NCI-H2107 treated with DMSO at 0.1 percent for 48 hours (cell line): Measurements from ENCODE around the gene TTC39A.

Experiments used
- DNase-seq: peaks from one replicate; lab custom pipeline; 2025; ENCODE audit not compliant: unreplicated experiment; lab: John Stamatoyannopoulos, UW

Gene TTC39A

DNA sequence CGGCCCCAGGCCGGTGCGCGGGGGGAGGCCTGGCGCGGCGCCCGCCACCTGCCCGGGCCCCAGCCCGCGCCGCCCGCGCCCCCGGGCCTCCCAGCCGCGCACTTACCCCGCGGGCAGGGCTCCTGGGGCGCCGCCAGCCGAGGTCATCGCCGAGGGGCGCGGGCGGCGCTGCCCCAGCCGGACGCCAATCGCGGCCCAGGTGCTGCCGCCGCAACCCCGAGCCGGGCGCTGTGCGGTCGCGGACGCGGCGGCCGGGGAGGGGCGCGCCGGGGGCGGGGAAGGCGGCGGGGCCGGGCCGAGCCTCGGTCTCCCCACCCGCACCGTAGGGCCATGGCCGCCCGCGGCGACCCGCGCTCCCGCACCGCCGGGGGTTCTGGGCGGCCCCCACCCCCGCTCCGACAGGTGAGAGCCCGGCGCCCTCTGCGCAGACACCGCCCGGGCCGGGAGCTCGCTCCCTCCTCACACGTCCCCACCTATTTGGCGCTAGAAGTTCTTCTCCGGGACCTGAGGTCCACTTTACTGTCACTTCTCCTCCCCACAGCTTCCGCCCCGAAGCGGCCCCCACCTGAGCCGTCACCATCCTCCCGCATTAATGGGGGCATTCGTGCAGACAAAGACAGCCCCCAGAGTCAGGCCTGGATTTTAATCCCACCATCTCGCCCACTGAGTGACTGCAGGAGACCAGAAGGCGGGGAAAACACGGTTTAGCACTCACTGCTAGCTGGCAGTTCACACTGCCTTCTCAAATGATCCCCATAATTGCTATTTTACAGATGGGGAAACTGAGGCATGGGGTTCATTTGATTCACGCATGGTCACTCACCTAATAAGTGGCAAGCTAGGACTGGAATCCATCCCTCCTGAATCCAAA is at the start of gene TTC39A:
TSS of gene TTC39A (minus strand) at position 232 of the 871 bp plus-strand sequence. CDS start at position 147, 85 bp downstream.
- DNase-seq, result no peak

- no peak for DNase-seq
Measured at GRCh38 chr1:51378871-51379270, 48.5 kb upstream of the TTC39A start.

DNA sequence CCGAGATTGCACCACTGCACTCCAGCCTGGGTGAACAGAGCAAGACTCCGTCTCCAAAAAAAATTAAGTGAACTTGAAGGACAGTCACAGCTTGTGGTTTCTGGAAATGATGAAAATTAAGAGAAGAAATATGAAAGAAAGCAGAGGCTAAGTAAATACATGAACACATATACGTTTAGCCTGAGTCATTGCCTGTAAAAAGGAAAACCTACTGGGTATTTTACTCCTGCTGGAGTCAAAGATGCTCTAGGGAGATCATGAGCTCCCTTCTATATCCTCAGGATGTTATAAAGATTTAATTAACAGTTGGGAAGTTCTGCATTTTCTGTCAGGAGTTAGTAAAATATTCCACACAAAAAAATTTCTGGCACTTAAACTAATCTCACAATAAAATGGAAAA is 43.5 kb upstream of the TTC39A start:
- DNase-seq, result no peak

DNA sequence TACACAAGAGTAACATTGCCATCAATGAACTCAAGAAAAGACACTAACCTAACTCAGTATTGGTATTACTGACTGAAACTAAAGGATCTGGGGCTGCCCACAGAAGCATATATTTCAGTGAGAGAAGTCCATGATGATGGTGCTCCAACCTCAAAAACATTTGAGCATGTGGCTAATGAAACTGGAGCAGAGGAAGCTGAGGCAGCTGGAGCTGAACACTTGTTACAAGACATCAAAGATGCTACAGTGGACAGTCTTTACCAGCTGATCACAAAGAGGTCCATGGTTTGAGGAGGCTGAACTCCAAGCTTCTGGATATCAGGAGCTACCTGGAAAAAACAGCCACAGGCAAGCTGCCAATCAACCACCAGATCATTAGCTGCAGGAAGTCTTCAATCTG is 42.2 kb upstream of the TTC39A start:
- DNase-seq, result no peak

DNA sequence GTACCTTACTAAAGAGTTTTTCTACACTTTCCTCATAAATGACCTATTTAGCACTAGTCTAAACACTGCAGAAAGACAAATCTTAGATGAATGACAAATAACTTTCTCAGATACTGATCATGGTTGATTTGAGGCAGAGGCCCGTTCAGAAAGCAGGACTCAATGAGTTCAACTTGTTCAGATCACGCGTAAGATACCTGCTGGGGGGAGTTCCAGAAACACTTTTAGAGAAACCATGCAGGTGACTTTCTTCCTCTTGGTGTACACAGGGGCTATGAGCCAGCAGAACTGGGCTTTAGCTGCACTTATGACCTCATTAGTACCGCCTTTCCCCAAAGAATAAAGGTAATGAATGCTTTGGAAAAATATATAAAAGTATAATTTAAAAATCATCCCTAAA is 38.8 kb upstream of the TTC39A start:
- no peak for DNase-seq

GRCh38 chr1:51365774-51366173 is 35.4 kb upstream of the TTC39A start:
- DNase-seq, result no peak

- DNase-seq, result no peak
Measured at GRCh38 chr1:51359879-51360278, 29.5 kb upstream of the TTC39A start.

- no peak for DNase-seq
Measured at GRCh38 chr1:51355382-51355781, 25.0 kb upstream of the TTC39A start.

- DNase-seq, result no peak
Measured at GRCh38 chr1:51354416-51354815, 24.1 kb upstream of the TTC39A start.

DNA sequence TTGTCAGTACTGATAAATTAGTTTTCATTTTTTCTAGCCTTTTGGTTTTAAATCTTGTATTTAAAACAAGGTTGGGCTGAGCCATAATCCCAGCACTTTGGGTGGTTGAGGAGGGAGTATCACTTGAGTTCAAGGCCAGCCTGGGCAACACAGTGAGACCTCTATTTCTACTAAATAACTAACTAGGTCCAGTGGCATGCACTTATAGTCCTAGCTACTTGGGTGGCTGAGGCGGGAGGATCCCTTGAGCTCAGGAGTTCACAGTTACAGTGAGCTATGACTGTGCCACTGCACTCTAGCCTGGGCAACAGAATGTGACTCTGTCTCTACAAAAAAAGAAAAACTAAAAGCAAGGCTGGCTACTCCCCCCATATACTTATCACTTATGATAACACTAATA is 21.5 kb upstream of the TTC39A start:
- DNase-seq, result no peak

DNA sequence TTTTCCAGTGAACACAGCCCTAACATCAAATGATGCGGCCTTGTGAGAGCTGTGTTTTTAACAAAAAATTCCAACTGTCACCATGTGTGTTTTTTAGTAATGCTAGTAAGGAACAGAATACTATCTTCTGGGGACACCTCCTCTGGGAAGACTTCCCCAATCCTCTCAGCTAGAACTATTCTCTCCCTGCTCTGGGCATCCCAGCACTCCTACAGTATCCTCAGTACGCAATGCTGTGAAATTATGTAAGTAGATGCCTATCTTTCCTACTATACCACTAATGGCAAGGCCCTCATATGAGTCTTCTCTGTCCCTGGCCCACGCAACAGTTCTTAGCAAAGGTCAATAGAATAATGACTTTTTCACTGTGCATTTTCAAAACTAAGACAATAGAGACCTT is 19.5 kb upstream of the TTC39A start:
- no peak for DNase-seq

- no peak for DNase-seq
Measured at GRCh38 chr1:51348147-51348527, 17.8 kb upstream of the TTC39A start.

DNA sequence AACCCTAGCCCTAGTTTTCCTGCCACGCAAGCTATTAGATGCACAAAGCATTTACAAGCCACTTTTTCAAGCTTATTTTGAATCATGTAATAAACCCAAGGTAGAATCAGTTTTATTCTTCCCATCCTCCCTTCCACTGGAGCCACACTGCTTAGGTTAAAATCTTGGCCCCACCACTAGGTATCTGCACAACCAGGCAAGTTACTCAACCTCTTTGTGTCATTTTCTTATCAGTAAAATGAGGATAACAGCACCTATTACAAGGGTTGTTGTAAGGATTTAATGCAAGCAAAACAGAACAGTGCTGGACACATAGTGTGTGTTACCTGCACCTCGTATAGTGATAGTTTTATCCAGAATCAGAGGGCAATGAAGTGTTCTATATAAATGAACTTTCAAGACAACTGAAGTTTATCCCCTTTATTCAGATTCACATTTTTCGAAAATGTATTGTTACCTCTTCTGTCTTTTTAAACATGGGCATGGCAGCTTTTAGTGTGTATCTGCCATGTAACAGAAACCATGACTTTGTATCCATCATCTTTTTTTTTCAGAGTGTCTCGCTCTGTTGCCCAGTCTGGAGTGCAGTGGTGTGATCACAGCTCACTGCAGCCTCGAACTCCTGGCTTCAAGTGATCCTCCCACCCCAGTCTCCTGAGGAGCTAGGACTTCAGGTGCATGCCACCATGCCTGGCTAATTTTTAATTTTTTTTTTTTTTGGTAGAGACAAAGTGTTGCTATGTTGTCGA is 17.2 kb upstream of the TTC39A start:
- no peak for DNase-seq

GRCh38 chr1:51346086-51346942 is 16.0 kb upstream of the TTC39A start:
- DNase-seq, result no peak

DNA sequence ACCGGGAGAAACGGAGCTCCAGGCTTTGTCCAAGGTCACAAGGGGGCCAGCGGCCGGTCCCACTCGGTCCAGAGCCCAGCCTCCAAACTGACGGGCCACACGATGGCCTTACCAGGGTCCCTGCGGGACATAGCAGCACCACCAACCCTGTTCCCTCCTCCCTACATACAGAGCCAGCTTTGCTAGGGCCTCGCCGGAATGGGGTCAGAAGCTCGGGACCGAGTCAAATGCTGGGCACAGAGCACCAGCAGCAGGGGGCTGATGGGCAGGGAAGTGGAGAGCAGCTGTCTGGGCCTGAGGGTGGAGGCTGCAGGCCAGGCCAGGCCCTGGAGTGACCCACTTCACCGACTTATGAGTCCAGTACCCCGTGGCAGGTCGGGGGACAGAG is 14.9 kb upstream of the TTC39A start:
- DNase-seq, result no peak

GRCh38 chr1:51344602-51345299 is 14.4 kb upstream of the TTC39A start:
- DNase-seq, result no peak

- no peak for DNase-seq
Measured at GRCh38 chr1:51344276-51344601, 13.9 kb upstream of the TTC39A start.

- no peak for DNase-seq
Measured at GRCh38 chr1:51343624-51344023, 13.3 kb upstream of the TTC39A start.

DNA sequence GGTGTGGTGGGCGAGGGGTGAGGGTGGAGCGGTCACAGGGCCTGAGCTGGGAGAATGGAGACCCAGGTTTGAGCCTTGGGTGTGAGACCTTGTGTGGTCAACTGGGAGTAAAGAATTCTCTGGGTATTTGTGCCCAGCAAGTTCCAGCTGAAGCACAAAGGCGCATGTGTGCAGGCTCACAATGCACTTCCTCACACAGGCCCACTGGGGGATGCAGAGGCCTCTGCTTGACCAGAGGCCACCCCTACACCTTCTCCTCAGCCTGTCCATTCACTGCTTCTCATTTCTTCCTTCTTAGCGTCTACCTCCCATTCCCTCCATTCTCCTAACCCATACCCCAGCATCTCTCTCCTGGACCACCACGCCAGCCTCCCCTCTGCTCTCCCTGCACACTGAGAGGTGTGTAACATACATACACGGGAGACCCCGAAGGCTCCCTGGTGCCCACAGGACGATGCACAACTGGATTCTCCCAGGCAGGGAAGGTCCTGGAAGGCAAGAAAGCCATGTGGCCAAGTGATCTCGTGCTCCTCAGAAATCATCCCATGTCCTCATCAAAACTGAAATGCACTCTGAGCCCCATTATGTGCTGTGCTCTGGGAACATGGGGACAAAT is 12.3 kb upstream of the TTC39A start:
- no peak for DNase-seq

DNA sequence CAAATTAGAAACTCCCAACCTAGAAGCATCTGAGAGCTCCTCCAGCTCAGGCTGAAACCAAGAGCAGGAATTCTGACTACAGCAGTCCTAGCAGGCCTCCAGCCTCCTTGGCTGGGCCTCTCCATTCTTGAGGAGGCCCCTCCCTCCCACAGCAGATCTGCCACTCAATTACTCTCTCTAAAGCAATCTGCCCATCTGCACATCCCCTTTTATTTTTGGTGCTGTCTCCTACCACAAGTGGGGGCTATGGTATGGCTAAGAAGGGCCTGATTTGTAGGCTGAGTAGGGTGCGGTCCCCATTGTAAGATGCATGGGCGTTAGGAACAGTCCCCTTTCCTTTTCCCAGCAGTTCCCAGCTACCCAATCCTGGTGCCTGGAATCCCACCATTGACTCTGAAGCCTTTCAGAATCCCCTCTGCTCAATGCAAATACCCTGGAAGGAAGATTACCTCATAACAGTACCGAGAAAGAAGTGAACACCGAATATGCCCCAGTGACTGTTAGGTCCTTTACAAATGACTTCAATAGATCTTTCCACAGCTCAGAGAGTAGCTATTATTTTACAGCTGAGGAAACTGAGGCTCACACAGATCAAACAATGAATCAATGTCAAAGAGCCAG is 11.6 kb upstream of the TTC39A start:
- DNase-seq, result no peak
